HepG2 (cell line): ENCODE results near the gene ZNF541. TPM values are rescaled to one million over a fixed set of nuclear protein-coding genes. Genes with fewer than 3 reads are reported as not detected.
"Not testable (repeated sequence)": the region's sequence is repeated elsewhere in the genome, so short reads cannot be mapped to it uniquely, and the experiment has no call there.

ENCODE experiments used
- ATAC-seq: fragments of 200-7000 bp; cut with Tn5 transposase; 3 replicates; pipeline ENCODE4 v1.9.1; 2020; ENCODE audit warnings: mild to moderate bottlenecking, moderate library complexity
- BruUV-seq: library from RNA; stranded (reverse); fragments of 400-500 nt; replicated peaks from 2 replicates; lab custom pipeline; 2021; lab: Mats Ljungman, UMichigan
- CTCF ChIA-PET: fragments of 300-600 bp; formaldehyde crosslinking; extraction: SDS; loops from one replicate; lab custom pipeline; 2021; ENCODE audit warnings: low total read pairs, inconsistent platforms, low intra/inter-chr PET ratio; lab: Yijun Ruan, JAX
- POLR2A ChIA-PET: fragments of 350-600 bp; sonication (Branson Sonifier 250); formaldehyde crosslinking; loops from one replicate; lab custom pipeline; 2020; ENCODE audit warnings: antibody characterized with exemption, inconsistent platforms; lab: Yijun Ruan, JAX
- DNase-seq: peaks from one replicate; pipeline ENCODE4 v3.0.0-alpha.2; 2015; ENCODE audit warnings: low spot score
- FAIRE-seq: peaks from 3 replicates; lab custom pipeline; 2011; peaks lifted over from hg19 to GRCh38; lab: Jason Lieb, UNC
- H2AFZ ChIP-seq: one replicate; pipeline ENCODE4 v1.6.1; 2011; ENCODE audit warnings: low read length, inconsistent platforms
- H3K27ac ChIP-seq: fragments of 300-600 bp; 3 replicates; pipeline ENCODE4 v1.8.0; 2011; ENCODE audit warnings: mixed run types, mild to moderate bottlenecking, mixed read lengths, low read length, inconsistent platforms; ENCODE audit not compliant: insufficient read depth; ENCODE audit errors: extremely low read length
- H3K27me3 ChIP-seq, 2 experiments: fragments of 200-600 bp in 1 of 2; 2 replicates in 1 of 2; 3 replicates in 1 of 2; pipeline versions ENCODE4 v1.6.0 to v1.8.0; 2011; ENCODE audit warnings: low read length in 2 of 2, mild to moderate bottlenecking in 2 of 2, moderate library complexity in 2 of 2, inconsistent platforms in 1 of 2; ENCODE audit not compliant: insufficient read depth in 2 of 2, control insufficient read depth in 1 of 2
- H3K36me3 ChIP-seq, 2 experiments: fragments of 200-600 bp in 1 of 2; replicated peaks in 1 of 2; 2 replicates in 1 of 2; 3 replicates in 1 of 2; pipeline versions ENCODE4 v1.5.1 to v1.8.0; 2011; ENCODE audit warnings: low read length in 2 of 2, inconsistent platforms in 1 of 2; ENCODE audit not compliant: insufficient read depth in 2 of 2, control insufficient read depth in 1 of 2
- H3K4me1 ChIP-seq: 2 replicates; pipeline ENCODE4 v1.5.1; 2012; ENCODE audit warnings: low read length, inconsistent platforms; ENCODE audit not compliant: insufficient read depth
- H3K4me2 ChIP-seq: 2 replicates; pipeline ENCODE4 v1.6.0; 2011; ENCODE audit warnings: low read depth, low read length, inconsistent platforms
- H3K4me3 ChIP-seq, 3 experiments: fragments of 200-600 bp in 1 of 3; sonication (generic), shearing (Covaris generic) in 1 of 3; replicated peaks in 1 of 3; 2 replicates each; pipeline ENCODE4 v1.5.1; 2011 to 2016; ENCODE audit warnings: low read length in 3 of 3, inconsistent platforms in 2 of 3, low read depth in 2 of 3, mild to moderate bottlenecking in 2 of 3, control low read depth in 1 of 3, mixed read lengths in 1 of 3; ENCODE audit not compliant: insufficient read depth in 1 of 3
- H3K79me2 ChIP-seq: one replicate; pipeline ENCODE4 v1.6.1; 2011; ENCODE audit warnings: low read length, inconsistent platforms; ENCODE audit not compliant: insufficient read depth
- H3K9ac ChIP-seq: 2 replicates; pipeline ENCODE4 v1.6.0; 2011; ENCODE audit warnings: mild to moderate bottlenecking, low read depth, low read length, inconsistent platforms; ENCODE audit not compliant: insufficient read depth
- H3K9me3 ChIP-seq: 2 replicates; pipeline ENCODE4 v1.5.1; 2012; ENCODE audit warnings: mild to moderate bottlenecking, low read length
- H4K20me1 ChIP-seq: 2 replicates; pipeline ENCODE4 v1.6.0; 2011; ENCODE audit warnings: inconsistent platforms, mild to moderate bottlenecking, low read length, moderate library complexity; ENCODE audit not compliant: insufficient read depth
- CHD4 ChIP-seq: fragments of 200-600 bp; sonication (generic); IDR thresholded peaks from 2 replicates; pipeline ENCODE4 v1.7.0; 2017; ENCODE audit warnings: mild to moderate bottlenecking, low read length, borderline replicate concordance
- ETV6 ChIP-seq: sonication (generic); formaldehyde crosslinking; conservative IDR thresholded peaks from 2 replicates; pipeline ENCODE4 v1.4.0; 2020; ENCODE audit warnings: missing genetic modification reagents
- GABPB1 ChIP-seq: IDR thresholded peaks from 2 replicates; pipeline ENCODE4 v1.6.1; 2016; ENCODE audit warnings: mild to moderate bottlenecking, missing genetic modification reagents, moderate library complexity, missing compliant biosample characterization
- MZF1 ChIP-seq: sonication (generic); formaldehyde crosslinking; IDR thresholded peaks from 2 replicates; pipeline ENCODE4 v1.8.1; 2023; ENCODE audit warnings: mild to moderate bottlenecking, missing genetic modification reagents, borderline replicate concordance
- PRDM15 ChIP-seq: sonication (generic); formaldehyde crosslinking; IDR thresholded peaks from 2 replicates; pipeline ENCODE4 v1.4.0; 2020; ENCODE audit warnings: missing genetic modification reagents
- ZNF670 ChIP-seq: sonication (generic); formaldehyde crosslinking; IDR thresholded peaks from 2 replicates; pipeline ENCODE4 v1.8.0; 2022; ENCODE audit warnings: mild to moderate bottlenecking, missing genetic modification reagents, borderline replicate concordance
- WGBS: methylation state at CpG from one replicate; pipeline ENCODE4 v1.1.6; 2017; ENCODE audit warnings: low lambda C conversion rate; 5-methylcytosine and 5-hydroxymethylcytosine counted together
- in situ Hi-C: cut with HindIII; loops from 2 replicates; pipeline ENCODE4 v1.10.0; 2017; ENCODE audit warnings: low pct_unique_long_range_greater_than_20kb; ENCODE audit not compliant: extremely low pct_ligation_motif_present
- intact Hi-C: fragments of 100-400 bp; cut with micrococcal nuclease; formaldehyde crosslinking; loops from one replicate; pipeline ENCODE4 v1.10.0; 2022; ENCODE audit not compliant: unreplicated experiment
- polyA plus RNA-seq, 8 experiments: library from polyadenylated mRNA; depleted of rRNA in 3 of 8; stranded (reverse) in 7 of 8; unstranded in 1 of 8; fragments of >200 nt; fragmentation: Illumina TruSeq in 4 of 8; extraction: Trizol in 4 of 8; gene quantifications; 2 replicates each; pipeline versions ENCODE4 v1.2.1 to v1.2.3, GENCODE V29; 2011 to 2016; ENCODE audit warnings: low read depth in 4 of 8, missing spikeins in 1 of 8, mixed read lengths in 1 of 8; ENCODE audit not compliant: insufficient read depth in 1 of 8
- total RNA-seq, 5 experiments: library from RNA; depleted of rRNA; stranded (reverse); fragments of >200 nt; fragmentation: Illumina TruSeq; extraction: Trizol; gene quantifications; 2 replicates each; pipeline ENCODE4 v1.2.3, GENCODE V29; 2016; ENCODE audit warnings: low read depth in 1 of 5

The ZNF541 gene
- total and polyA plus RNA-seq, 2 of the 13 experiments (the other 11 are each of a cell fraction or from before 2014, with no cell fraction given): 0.03 to 0.04 TPM

DNA sequence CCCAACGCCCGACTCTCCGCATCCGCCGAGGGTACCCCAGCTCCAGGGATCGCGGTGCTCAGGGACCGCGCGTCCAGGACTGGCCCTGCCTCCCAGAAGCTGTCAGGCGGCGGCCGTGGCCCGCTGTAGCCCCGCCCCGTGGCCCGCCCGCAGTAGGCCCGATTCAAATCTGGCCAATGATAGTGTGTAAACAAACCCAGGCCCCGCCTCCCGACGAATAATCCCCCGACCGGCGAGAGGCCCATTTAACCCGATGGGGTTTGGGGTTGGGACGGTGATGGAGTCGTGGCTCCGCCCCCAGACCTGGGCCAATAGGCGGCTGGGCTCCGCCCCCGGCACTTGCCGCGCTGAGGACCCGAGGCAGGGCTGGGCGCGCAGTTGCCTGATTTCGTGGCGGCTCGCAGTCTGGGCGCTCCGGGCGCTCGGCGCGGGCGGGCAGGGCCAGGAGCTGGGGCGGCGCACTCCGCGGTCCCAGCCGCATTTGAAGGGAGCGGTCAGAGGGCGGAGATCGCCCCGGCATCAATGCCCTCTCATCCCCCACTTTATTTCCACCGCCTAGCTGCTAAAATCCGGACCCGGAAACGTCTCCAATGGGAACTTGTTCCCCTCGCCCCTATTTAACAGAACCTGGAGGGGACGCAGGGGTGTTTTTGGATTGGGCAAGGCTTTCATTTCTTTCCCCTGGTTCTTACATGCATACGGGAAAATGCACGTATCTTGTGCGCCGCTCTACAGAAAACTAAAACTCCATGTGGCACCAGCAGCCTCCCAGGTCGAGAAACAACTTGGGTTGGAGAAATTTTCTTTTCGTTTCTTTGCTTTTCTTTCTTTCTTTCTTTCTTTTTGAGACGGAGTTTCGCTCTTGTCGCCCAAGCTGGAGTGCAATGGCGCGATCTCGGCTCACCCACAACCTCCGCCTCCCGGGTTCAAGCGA, 27.6 kb upstream of the ZNF541 start (continued):
- TF ChIP-seq ZNF670 (CRISPR knock-in tag) (0 out of 2 replicates have a peak, but pooled peaks have one; percentile 50), GABPB1 (peak; percentile 78)

DNA sequence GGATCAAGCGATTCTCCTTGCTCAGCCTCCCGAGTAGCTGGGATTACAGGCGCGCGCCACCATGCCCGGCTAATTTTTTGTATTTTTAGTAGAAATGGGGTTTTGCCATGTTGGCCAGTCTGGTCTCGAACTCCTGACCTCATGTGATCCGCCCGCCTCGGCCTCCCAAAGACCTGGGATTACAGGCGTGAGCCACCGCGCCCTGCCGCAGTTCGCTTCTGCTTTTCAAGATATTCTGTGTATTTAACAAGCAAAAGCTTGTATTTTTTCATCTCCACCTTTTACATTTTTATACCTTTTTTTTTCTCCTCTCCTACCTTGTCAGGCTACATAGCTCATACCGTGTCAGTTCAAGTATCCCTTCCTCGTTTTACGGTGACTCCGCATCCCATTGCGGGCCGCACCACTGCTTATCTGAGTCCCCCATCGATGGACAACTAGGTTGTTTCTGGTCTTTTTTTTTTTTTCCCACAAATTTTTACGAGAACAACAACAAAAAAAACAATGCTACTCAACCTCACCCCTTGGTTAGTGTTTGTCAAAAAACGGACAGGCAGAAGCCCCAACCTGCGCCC, 26.8 kb upstream of the ZNF541 start:
- BruUV-seq, FAIRE-seq, DNase-seq, H3K9me3 ChIP-seq: not testable (repeated sequence)
- Histone ChIP-seq H3K4me3 (peak overlapping the region; percentile 40 to 67 (median 51); a peak in 5 of 6 replicates), H3K4me2 (peak overlapping the region; percentile 77), H3K27me3 (0 out of 5 replicates have a peak, but pooled peaks cover 1 to 12% of the 10 kb centered on the region in 2 experiments)
- TF ChIP-seq PRDM15 (CRISPR knock-in tag) (peak; percentile 36; the same call in 1 of the 2 replicates), MZF1 (CRISPR knock-in tag) (peak; percentile 99), CHD4 (peak; percentile 6; the same call in 1 of the 2 replicates), ETV6 (CRISPR knock-in tag) (0 out of 2 replicates have a peak, but pooled peaks have one; percentile 5)
- TF ChIP-seq, all 625 proteins: peak for 4; not testable (repeated sequence) for 621
- H4K20me1 ChIP-seq, ATAC-seq, H2AFZ ChIP-seq, CTCF ChIA-PET, H3K79me2 ChIP-seq, intact Hi-C loops, H3K36me3 ChIP-seq, H3K27ac ChIP-seq: not testable (repeated sequence)
- POLR2A ChIA-PET: interaction anchor here (1.0 to 2.9 kb wide), 4 partner anchors 9 to 79 kb away, joined by 3 to 25 read pairs (median 10); partner anchors contain the start of gene BICRA
- peaks cover 36% of the 10 kb centered on the region for H3K4me1 ChIP-seq
- whole genome bisulfite sequencing: 49% methylated on average over 25 of the region's 25 CpGs
- in situ Hi-C loops: loop anchor here (10.0 kb wide), 1 partner anchor 95 kb away; no protein-coding TSS in a partner anchor
- 0 out of 2 replicates have a peak overlapping the region, but pooled peaks have one; percentile 28 for H3K9ac ChIP-seq
